CD14-positive monocyte (primary cell): ENCODE results near the gene PLXNA1. TPM values are rescaled to one million over a fixed set of nuclear protein-coding genes. Genes with fewer than 3 reads are reported as not detected.

ENCODE experiments used
- DNase-seq, 3 donors: peaks; one replicate each; pipeline ENCODE4 v3.0.0-alpha.2; 2011 to 2022
- H2AFZ ChIP-seq: 2 replicates; pipeline ENCODE4 v1.6.0; 2012; ENCODE audit warnings: mild to moderate bottlenecking, low read depth, low read length, inconsistent platforms; ENCODE audit not compliant: insufficient read depth, poor library complexity, severe bottlenecking
- H3K27ac ChIP-seq, 2 donors: 1 replicate in 1 of 2; 2 replicates in 1 of 2; pipeline ENCODE4 v1.5.1; 2012 to 2013; ENCODE audit warnings: low read length in 2 of 2, control low read depth in 1 of 2, inconsistent platforms in 1 of 2, low read depth in 1 of 2, mild to moderate bottlenecking in 1 of 2
- H3K27me3 ChIP-seq, 2 donors: one replicate each; pipeline versions ENCODE4 v1.6.0 to v1.6.1; 2011 to 2013; ENCODE audit warnings: low read length in 2 of 2; ENCODE audit not compliant: control insufficient read depth in 2 of 2, insufficient read depth in 2 of 2
- H3K36me3 ChIP-seq, 2 donors: replicated peaks in 1 of 2; 1 replicate in 1 of 2; 2 replicates in 1 of 2; pipeline versions ENCODE4 v1.5.1 to v1.6.1; 2012 to 2013; ENCODE audit warnings: low read length in 2 of 2, control low read depth in 1 of 2, inconsistent platforms in 1 of 2, mild to moderate bottlenecking in 1 of 2; ENCODE audit not compliant: insufficient read depth in 2 of 2, control insufficient read depth in 1 of 2
- H3K4me1 ChIP-seq, 2 donors: 1 replicate in 1 of 2; 2 replicates in 1 of 2; pipeline versions ENCODE4 v1.5.1 to v1.6.1; 2012 to 2013; ENCODE audit warnings: low read length in 2 of 2, control low read depth in 1 of 2, inconsistent platforms in 1 of 2, mild to moderate bottlenecking in 1 of 2, moderate library complexity in 1 of 2; ENCODE audit not compliant: insufficient read depth in 2 of 2, control insufficient read depth in 1 of 2
- H3K4me2 ChIP-seq: replicated peaks from 2 replicates; pipeline ENCODE3; 2012; ENCODE audit warnings: low read length, moderate library complexity, mild to moderate bottlenecking; ENCODE audit not compliant: poor library complexity, severe bottlenecking; ENCODE audit errors: extremely low read depth
- H3K4me3 ChIP-seq, 3 experiments: fragments of 200-600 bp in 1 of 3; sonication (generic) in 1 of 3; replicated peaks in 1 of 3; 1 replicate in 2 of 3; 2 replicates in 1 of 3; pipeline ENCODE4 v1.5.1; 2011 to 2013; ENCODE audit warnings: low read length in 3 of 3, mild to moderate bottlenecking in 3 of 3, control low read depth in 2 of 3, low read depth in 2 of 3, inconsistent platforms in 1 of 3, moderate library complexity in 1 of 3
- H3K79me2 ChIP-seq: 2 replicates; pipeline ENCODE4 v1.6.0; 2012; ENCODE audit warnings: mild to moderate bottlenecking, control low read depth, inconsistent platforms, low read length, moderate library complexity; ENCODE audit not compliant: insufficient read depth
- H3K9ac ChIP-seq: 2 replicates; pipeline ENCODE4 v1.6.0; 2017; ENCODE audit warnings: low read length, mild to moderate bottlenecking; ENCODE audit not compliant: insufficient read depth, poor library complexity, severe bottlenecking
- H3K9me3 ChIP-seq, 2 donors: replicated peaks in 1 of 2; 1 replicate in 1 of 2; 2 replicates in 1 of 2; pipeline versions ENCODE4 v1.5.1 to v1.6.1; 2012 to 2013; ENCODE audit warnings: low read length in 2 of 2, control low read depth in 1 of 2; ENCODE audit not compliant: control insufficient read depth in 1 of 2, insufficient read depth in 1 of 2
- H4K20me1 ChIP-seq: 2 replicates; pipeline ENCODE4 v1.6.0; 2012; ENCODE audit warnings: mild to moderate bottlenecking, low read length, control low read depth, moderate library complexity; ENCODE audit not compliant: insufficient read depth
- H3K27ac Mint-ChIP-seq, 7 donors: one replicate each; pipeline ENCODE4 v1.8.0; 2020; ENCODE audit warnings: mild to moderate bottlenecking in 7 of 7, mixed read lengths in 7 of 7, moderate library complexity in 6 of 7, inconsistent platforms in 2 of 7
- H3K27me3 Mint-ChIP-seq, 3 donors: one replicate each; pipeline ENCODE4 v1.8.0; 2021 to 2022; ENCODE audit warnings: low read depth in 3 of 3, mild to moderate bottlenecking in 3 of 3, mixed read lengths in 3 of 3, moderate library complexity in 3 of 3, inconsistent platforms in 1 of 3
- H3K36me3 Mint-ChIP-seq, 2 donors: one replicate each; pipeline ENCODE4 v1.8.0; 2020; ENCODE audit warnings: mixed read lengths in 2 of 2, inconsistent platforms in 1 of 2, mild to moderate bottlenecking in 1 of 2
- H3K4me1 Mint-ChIP-seq: one replicate; pipeline ENCODE4 v1.8.0; 2020; ENCODE audit warnings: mild to moderate bottlenecking, mixed read lengths
- H3K4me3 Mint-ChIP-seq, 2 donors: one replicate each; pipeline ENCODE4 v1.8.0; 2020; ENCODE audit warnings: mild to moderate bottlenecking in 2 of 2, mixed read lengths in 2 of 2, moderate library complexity in 1 of 2
- H3K9me3 Mint-ChIP-seq, 7 donors: one replicate each; pipeline ENCODE4 v1.8.0; 2020 to 2022; ENCODE audit warnings: mixed read lengths in 7 of 7, mild to moderate bottlenecking in 6 of 7, moderate library complexity in 6 of 7, inconsistent platforms in 2 of 7
- WGBS: methylation state at CpG from one replicate; pipeline ENCODE4 v1.1.5; 2013; ENCODE audit warnings: missing lambda C conversion rate; ENCODE audit not compliant: insufficient coverage; 5-methylcytosine and 5-hydroxymethylcytosine counted together
- intact Hi-C, 2 donors: fragments of 100-400 bp; cut with micrococcal nuclease; formaldehyde crosslinking; loops; one replicate each; pipeline versions ENCODE4 v1.15.0 to v1.15.1; 2023
- polyA plus RNA-seq, 3 donors: library from polyadenylated mRNA; depleted of rRNA in 1 of 3; unstranded in 2 of 3; stranded (reverse) in 1 of 3; fragments of 300-500 nt in 2 of 3; fragments of >200 nt in 1 of 3; fragmentation: Illumina TruSeq in 2 of 3; gene quantifications; 1 replicate in 2 of 3; 2 replicates in 1 of 3; pipeline ENCODE4 v1.2.3, GENCODE V29; 2012 to 2021
- TF ChIP-seq, protein P1 (sequence below): fragments of 200-600 bp; IDR thresholded peaks from one replicate; pipeline ENCODE4 v1.8.0; 2022; ENCODE audit warnings: antibody characterized with exemption, mild to moderate bottlenecking

The PLXNA1 gene
- polyA plus RNA-seq, 3 donors: 2.7 TPM; not detected in 2

- Histone ChIP-seq H3K36me3 (no peaks in the 10 kb centered on the region), H3K9me3 (no peaks in the 10 kb centered on the region), H3K79me2 (no peaks in the 10 kb centered on the region), H3K4me2 (no peak overlapping the region), H3K27ac (no peak overlapping the region), H4K20me1 (no peaks in the 10 kb centered on the region), H3K4me3 (no peak overlapping the region), H3K4me1 (peaks cover 7 to 10% of the 10 kb centered on the region in 2 donors), H3K9ac (no peak overlapping the region), H2AFZ (no peak overlapping the region), H3K27me3 (peaks cover 71 to 86% of the 10 kb centered on the region in 2 donors)
- H3K4me3 Mint-ChIP-seq: peak overlapping the region in 1 of 2 donors; percentile 37
- peaks cover 55 to 97% (median 84%) of the 10 kb centered on the region in 3 donors for H3K27me3 Mint-ChIP-seq
- intact Hi-C loops: no loop called here
- DNase-seq: no peak
- WGBS: 91% methylated on average over 6 of the region's 8 CpGs
- peaks cover 0 to 5% (median 0%) of the 10 kb centered on the region in 7 donors for H3K9me3 Mint-ChIP-seq
- H3K36me3 Mint-ChIP-seq: no peaks in the 10 kb centered on the region
- no peak overlapping the region for H3K27ac Mint-ChIP-seq
- TF ChIP-seq, protein P1, sequence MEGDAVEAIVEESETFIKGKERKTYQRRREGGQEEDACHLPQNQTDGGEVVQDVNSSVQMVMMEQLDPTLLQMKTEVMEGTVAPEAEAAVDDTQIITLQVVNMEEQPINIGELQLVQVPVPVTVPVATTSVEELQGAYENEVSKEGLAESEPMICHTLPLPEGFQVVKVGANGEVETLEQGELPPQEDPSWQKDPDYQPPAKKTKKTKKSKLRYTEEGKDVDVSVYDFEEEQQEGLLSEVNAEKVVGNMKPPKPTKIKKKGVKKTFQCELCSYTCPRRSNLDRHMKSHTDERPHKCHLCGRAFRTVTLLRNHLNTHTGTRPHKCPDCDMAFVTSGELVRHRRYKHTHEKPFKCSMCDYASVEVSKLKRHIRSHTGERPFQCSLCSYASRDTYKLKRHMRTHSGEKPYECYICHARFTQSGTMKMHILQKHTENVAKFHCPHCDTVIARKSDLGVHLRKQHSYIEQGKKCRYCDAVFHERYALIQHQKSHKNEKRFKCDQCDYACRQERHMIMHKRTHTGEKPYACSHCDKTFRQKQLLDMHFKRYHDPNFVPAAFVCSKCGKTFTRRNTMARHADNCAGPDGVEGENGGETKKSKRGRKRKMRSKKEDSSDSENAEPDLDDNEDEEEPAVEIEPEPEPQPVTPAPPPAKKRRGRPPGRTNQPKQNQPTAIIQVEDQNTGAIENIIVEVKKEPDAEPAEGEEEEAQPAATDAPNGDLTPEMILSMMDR: no peak
- H3K4me1 Mint-ChIP-seq: peaks cover 10% of the 10 kb centered on the region
Measured at GRCh38 chr3:126934991-126935390, 47.9 kb upstream of the PLXNA1 start.

- Mint-ChIP-seq H3K4me1 (peaks cover 10% of the 10 kb centered on the region), H3K9me3 (peaks cover 0 to 5% (median 0%) of the 10 kb centered on the region in 7 donors), H3K36me3 (no peaks in the 10 kb centered on the region), H3K4me3 (peak overlapping the region in 1 of 2 donors; percentile 15), H3K27ac (peak overlapping the region in 1 of 7 donors; percentile 66), H3K27me3 (peaks cover 46 to 93% (median 74%) of the 10 kb centered on the region in 3 donors)
- no peak overlapping the region for H2AFZ ChIP-seq
- no peaks in the 10 kb centered on the region for H3K9me3 ChIP-seq
- peak; percentile 30 to 68 (median 47) for DNase-seq
- no peaks in the 10 kb centered on the region for H3K79me2 ChIP-seq
- no peaks in the 10 kb centered on the region for H3K36me3 ChIP-seq
- H3K4me2 ChIP-seq: no peak overlapping the region
- intact Hi-C loops: no loop called here
- H3K27me3 ChIP-seq: peaks cover 64 to 82% of the 10 kb centered on the region in 2 donors
- H3K4me3 ChIP-seq: no peak overlapping the region
- H4K20me1 ChIP-seq: no peaks in the 10 kb centered on the region
- no peak overlapping the region for H3K27ac ChIP-seq
- peaks cover 7 to 10% of the 10 kb centered on the region in 2 donors for H3K4me1 ChIP-seq
- no peak overlapping the region for H3K9ac ChIP-seq
- 93% methylated on average over 3 of the region's 4 CpGs for WGBS
- TF ChIP-seq, protein P1: no peak
Measured at GRCh38 chr3:126935756-126936509, 47.0 kb upstream of the PLXNA1 start.
